Smooth muscle cell (in vitro differentiated cells): Measurements from ENCODE around the gene CCDC30. TPM values are rescaled to one million over a fixed set of nuclear protein-coding genes. Genes with fewer than 3 reads are reported as not detected.

ENCODE experiments used
- DNase-seq: peaks from one replicate; lab custom pipeline; 2025; ENCODE audit not compliant: unreplicated experiment; lab: John Stamatoyannopoulos, UW
- H2AFZ ChIP-seq: fragments of 200-600 bp; sonication (generic); 2 replicates; pipeline ENCODE4 v1.6.0; 2016; ENCODE audit warnings: antibody characterized with exemption, low read depth, mild to moderate bottlenecking
- H3F3A ChIP-seq: fragments of 200-600 bp; sonication (generic); 2 replicates; pipeline ENCODE4 v1.6.0; 2017; ENCODE audit warnings: antibody characterized with exemption, low read depth
- H3K27ac ChIP-seq: fragments of 200-600 bp; sonication (generic); 2 replicates; pipeline ENCODE4 v1.5.1; 2016; ENCODE audit warnings: low read depth, mild to moderate bottlenecking
- H3K27me3 ChIP-seq: fragments of 200-600 bp; sonication (generic); 2 replicates; pipeline ENCODE4 v1.6.1; 2016; ENCODE audit warnings: low read depth, mild to moderate bottlenecking
- H3K36me3 ChIP-seq: fragments of 200-600 bp; sonication (generic); 2 replicates; pipeline ENCODE4 v1.5.1; 2016; ENCODE audit warnings: low read depth
- H3K4me1 ChIP-seq: fragments of 200-600 bp; sonication (generic); 2 replicates; pipeline ENCODE4 v1.5.1; 2016; ENCODE audit warnings: low read depth
- H3K4me2 ChIP-seq: fragments of 200-600 bp; sonication (generic); 2 replicates; pipeline ENCODE4 v1.6.0; 2016; ENCODE audit warnings: mild to moderate bottlenecking
- H3K4me3 ChIP-seq: fragments of 200-600 bp; sonication (generic); 2 replicates; pipeline ENCODE4 v1.5.1; 2016; ENCODE audit warnings: mild to moderate bottlenecking
- H3K79me2 ChIP-seq: fragments of 200-600 bp; sonication (generic); 2 replicates; pipeline ENCODE4 v1.6.0; 2016; ENCODE audit warnings: low read depth, mild to moderate bottlenecking
- H3K9ac ChIP-seq: fragments of 200-600 bp; sonication (generic); 2 replicates; pipeline ENCODE4 v1.6.0; 2016; ENCODE audit warnings: low read depth
- H3K9me3 ChIP-seq: fragments of 200-600 bp; sonication (generic); replicated peaks from 2 replicates; pipeline ENCODE4 v1.5.1; 2016; ENCODE audit warnings: low read depth
- H4K20me1 ChIP-seq: fragments of 200-600 bp; sonication (generic); 2 replicates; pipeline ENCODE4 v1.6.0; 2016; ENCODE audit warnings: low read depth
- CTCF ChIP-seq: fragments of 200-600 bp; sonication (generic); IDR thresholded peaks from 2 replicates; pipeline ENCODE4 v1.5.1; 2017; ENCODE audit warnings: borderline replicate concordance, mild to moderate bottlenecking, antibody characterized with exemption; ENCODE audit not compliant: insufficient read depth, poor library complexity, severe bottlenecking
- WGBS: methylation state at CpG from one replicate; pipeline ENCODE4 v1.1.7; 2016; ENCODE audit warnings: low lambda C conversion rate; 5-methylcytosine and 5-hydroxymethylcytosine counted together
- polyA plus RNA-seq: library from polyadenylated mRNA; unstranded; fragments of >200 nt; fragmentation: Nextera tagmentation; extraction: Ambion mirVana; gene quantifications from 2 replicates; pipeline ENCODE4 v1.2.1, GENCODE V29; 2016
- total RNA-seq: library from RNA; depleted of rRNA; stranded (reverse); fragments of >200 nt; gene quantifications from 2 replicates; pipeline ENCODE4 v1.2.3, GENCODE V29; 2014

The CCDC30 gene
- total and polyA plus RNA-seq, 2 experiments from 2014 or later, result 1.2 to 1.6 TPM

GRCh38 chr1:42686418-42686817 is 223.3 kb downstream of the CCDC30 start:
- no peaks in the 10 kb centered on the region for H3K27me3 ChIP-seq
- H3K79me2 ChIP-seq, result peaks cover 85% of the 10 kb centered on the region
- H3K9me3 ChIP-seq, result no peaks in the 10 kb centered on the region
- DNase-seq, result no peak
- H4K20me1 ChIP-seq, result peaks cover 85% of the 10 kb centered on the region
- H3K27ac ChIP-seq, result no peak overlapping the region
- H3K4me3 ChIP-seq, result no peak overlapping the region
- no peaks in the 10 kb centered on the region for H3F3A ChIP-seq
- 89% methylated on average over 4 of the region's 4 CpGs for WGBS
- TF ChIP-seq CTCF, result no peak
- H3K9ac ChIP-seq, result no peak overlapping the region
- peaks cover 36% of the 10 kb centered on the region for H3K4me1 ChIP-seq
- H3K4me2 ChIP-seq, result peak overlapping the region; percentile 93
- H2AFZ ChIP-seq, result no peak overlapping the region
- no peaks in the 10 kb centered on the region for H3K36me3 ChIP-seq

GRCh38 chr1:42689912-42690311 is 226.8 kb downstream of the CCDC30 start:
- H3K4me1 ChIP-seq, result peaks cover 38% of the 10 kb centered on the region
- H3K9ac ChIP-seq, result no peak overlapping the region
- H3K9me3 ChIP-seq, result no peaks in the 10 kb centered on the region
- peaks cover 3% of the 10 kb centered on the region for H3K36me3 ChIP-seq
- H3K27me3 ChIP-seq, result no peaks in the 10 kb centered on the region
- WGBS, result 92% methylated on average over 3 of the region's 3 CpGs
- peaks cover 100% of the 10 kb centered on the region for H3K79me2 ChIP-seq
- no peak for TF ChIP-seq CTCF
- H3K4me3 ChIP-seq, result no peak overlapping the region
- H3K27ac ChIP-seq, result no peak overlapping the region
- H3K4me2 ChIP-seq, result no peak overlapping the region
- no peak overlapping the region for H2AFZ ChIP-seq
- peaks cover 100% of the 10 kb centered on the region for H4K20me1 ChIP-seq
- DNase-seq, result no peak
- H3F3A ChIP-seq, result no peaks in the 10 kb centered on the region

- Histone ChIP-seq H3K36me3 (peaks cover 4% of the 10 kb centered on the region), H3K4me2 (no peak overlapping the region), H3K9me3 (no peaks in the 10 kb centered on the region), H3K4me1 (peaks cover 31% of the 10 kb centered on the region), H3K27ac (no peak overlapping the region), H2AFZ (no peak overlapping the region), H3K79me2 (peaks cover 100% of the 10 kb centered on the region), H4K20me1 (peaks cover 100% of the 10 kb centered on the region), H3F3A (no peaks in the 10 kb centered on the region), H3K9ac (no peak overlapping the region), H3K4me3 (no peak overlapping the region), H3K27me3 (no peaks in the 10 kb centered on the region)
- WGBS, result 86% methylated on average over 1 of the region's 1 CpG
- TF ChIP-seq CTCF, result peak; percentile 3
- no peak for DNase-seq
Measured at GRCh38 chr1:42690477-42691156, 227.5 kb downstream of the CCDC30 start.

- no peak overlapping the region for H3K4me2 ChIP-seq
- no peak for DNase-seq
- no peaks in the 10 kb centered on the region for H3K27me3 ChIP-seq
- WGBS, result 89% methylated on average over 4 of the region's 4 CpGs
- H4K20me1 ChIP-seq, result peaks cover 100% of the 10 kb centered on the region
- H3K36me3 ChIP-seq, result peaks cover 4% of the 10 kb centered on the region
- H3K9ac ChIP-seq, result no peak overlapping the region
- peaks cover 100% of the 10 kb centered on the region for H3K79me2 ChIP-seq
- no peak for TF ChIP-seq CTCF
- H3K4me3 ChIP-seq, result no peak overlapping the region
- H3K27ac ChIP-seq, result no peak overlapping the region
- peaks cover 27% of the 10 kb centered on the region for H3K4me1 ChIP-seq
- H2AFZ ChIP-seq, result no peak overlapping the region
- H3K9me3 ChIP-seq, result no peaks in the 10 kb centered on the region
- no peaks in the 10 kb centered on the region for H3F3A ChIP-seq
Measured at GRCh38 chr1:42691157-42691498, 228.0 kb downstream of the CCDC30 start.
